Stimulated activated CD4-positive, alpha-beta T cell treated with anti-CD3 and anti-CD28 coated beads, Interleukin-1b, Interleukin-23, amount 100 ng/mL, for 24 hours (primary cell): ENCODE results near the gene FGF1.

ENCODE experiments used
- DNase-seq, 4 experiments: peaks; one replicate each; pipeline ENCODE4 v3.0.0-alpha.2; 2020; ENCODE audit warnings: low read depth in 4 of 4, low spot score in 1 of 4

FGF1 gene

DNA sequence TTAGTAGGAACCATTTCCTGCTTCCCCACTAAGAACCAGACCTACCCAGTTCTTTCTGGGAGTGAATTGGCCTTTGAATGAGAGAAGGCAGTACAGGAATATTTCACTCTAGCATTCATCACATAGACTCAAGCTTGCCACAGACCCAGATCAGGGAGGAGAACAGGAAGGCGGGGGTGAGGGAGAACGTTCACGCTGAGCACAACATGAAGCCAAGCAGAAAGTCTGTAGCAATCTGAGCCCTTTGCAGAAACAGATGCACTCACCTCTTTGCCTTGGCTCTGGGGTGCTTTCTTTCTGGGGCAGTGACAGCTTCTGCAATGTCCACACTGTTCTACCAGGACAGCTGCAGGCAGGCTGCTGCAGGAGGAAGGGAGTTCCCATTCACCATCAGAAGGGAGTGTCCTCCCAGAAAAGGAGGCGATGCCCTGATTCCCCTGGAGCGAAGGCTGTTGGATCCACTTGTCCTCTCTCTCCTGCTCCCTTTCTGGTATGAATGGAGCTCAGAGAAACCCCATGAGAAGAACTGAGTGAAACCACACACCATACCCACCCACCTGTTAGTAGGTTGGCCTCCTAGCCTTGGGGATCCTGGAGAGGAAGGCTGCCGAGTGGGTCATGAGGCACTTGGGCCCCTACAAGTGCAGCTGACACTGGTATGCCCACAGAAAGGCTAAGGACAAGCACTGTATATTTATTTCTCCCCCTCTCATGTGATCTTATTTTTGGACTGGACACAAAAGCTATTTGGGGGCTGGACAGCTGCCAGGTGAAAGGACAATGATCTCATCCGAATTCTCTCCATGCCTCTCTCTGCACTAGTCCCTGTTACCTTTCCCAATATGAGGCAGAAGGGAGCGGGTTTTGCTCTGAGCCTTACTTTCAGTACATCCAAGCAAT is 11.7 kb upstream of the FGF1 start:
- DNase-seq = no peak

- no peak for DNase-seq
These were observed 10.5 kb upstream of the FGF1 start for GRCh38 chr5:142696379-142696778.

DNA sequence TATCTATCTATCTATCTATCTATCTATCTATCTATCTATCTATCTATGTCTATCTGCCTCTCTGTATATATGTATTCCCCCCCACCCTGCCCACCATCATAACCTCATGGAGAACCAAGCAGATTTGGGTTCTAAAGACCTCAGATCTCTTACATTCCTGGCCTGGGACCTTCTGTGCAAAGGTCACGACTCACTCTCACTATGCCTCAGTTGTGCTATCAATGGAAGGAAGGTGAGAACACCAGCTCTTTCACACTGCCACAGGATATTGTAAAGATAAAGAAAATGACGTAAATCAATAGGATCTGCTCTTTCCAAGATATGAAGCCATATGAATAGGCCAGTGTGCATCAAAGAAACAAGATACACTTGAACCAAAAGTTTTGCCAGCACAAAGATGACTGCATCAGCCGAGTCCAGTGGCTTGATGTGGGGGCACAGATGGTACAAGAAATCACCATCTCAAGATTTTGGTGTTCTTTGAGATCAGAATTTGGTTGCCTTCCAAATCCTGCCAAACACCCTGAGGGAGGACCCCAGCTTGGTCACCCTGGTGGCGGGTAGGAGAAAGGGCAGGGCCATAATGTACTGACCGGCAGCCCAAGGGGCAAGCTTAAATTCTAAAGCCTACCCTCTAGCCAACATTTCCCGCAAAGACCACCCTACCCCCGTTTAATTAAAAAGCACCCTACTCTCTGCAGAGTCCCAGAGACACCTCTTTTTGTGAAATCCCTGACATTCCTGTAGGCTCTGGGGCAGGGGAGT is 8.4 kb upstream of the FGF1 start:
- DNase-seq = no peak

DNA sequence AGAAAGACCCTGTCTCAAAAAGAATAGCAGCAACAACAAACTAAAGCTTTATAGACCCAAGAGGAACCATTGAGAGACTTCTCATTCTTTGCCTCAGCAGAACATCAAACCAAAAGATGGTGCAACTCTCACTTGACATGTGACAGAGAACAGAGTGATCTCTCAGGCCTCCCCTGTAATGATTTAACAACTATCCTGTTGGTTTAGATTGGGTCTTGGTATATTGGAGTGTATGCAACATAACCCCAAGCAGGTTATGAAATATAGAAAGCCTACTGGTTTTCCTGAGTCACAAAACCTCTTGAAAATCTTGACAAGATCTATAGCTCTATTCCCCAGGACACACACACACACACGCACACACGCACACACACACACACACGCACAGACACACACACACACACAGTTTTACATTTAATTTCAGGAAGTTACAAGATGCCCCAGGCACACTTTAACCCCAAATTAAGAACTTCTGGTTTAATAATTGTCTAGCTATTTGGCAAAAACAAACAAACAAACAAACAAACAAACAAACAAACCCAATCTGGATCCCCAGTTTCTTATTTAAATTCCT is 6.5 kb upstream of the FGF1 start:
- DNase-seq = no peak

GRCh38 chr5:142690667-142691066 is 4.8 kb upstream of the FGF1 start:
- no peak for DNase-seq

GRCh38 chr5:142689081-142689480 is 3.2 kb upstream of the FGF1 start:
- no peak for DNase-seq

- DNase-seq = no peak
These were observed 2.5 kb upstream of the FGF1 start for GRCh38 chr5:142688281-142688989.

DNA sequence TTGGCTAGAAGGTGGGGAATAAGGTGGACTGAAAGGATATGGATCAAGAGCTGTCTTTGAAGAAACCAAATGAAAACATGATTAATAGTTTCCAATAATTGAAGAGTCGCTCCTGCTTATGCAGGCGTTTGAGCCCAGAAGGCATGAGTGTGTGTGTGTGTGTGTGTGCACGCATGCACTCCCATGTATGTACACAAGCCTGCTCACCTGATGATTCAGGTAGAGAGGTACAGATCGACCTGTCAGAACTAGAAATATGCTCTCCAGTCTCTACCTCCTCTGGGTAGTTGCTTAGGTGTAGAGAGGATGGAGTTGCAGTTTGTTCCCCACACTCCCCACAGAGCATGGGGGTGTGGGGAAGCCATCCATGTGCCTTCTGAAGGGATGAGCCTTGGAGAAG is 1.1 kb upstream of the FGF1 start:
- no peak for DNase-seq

DNA sequence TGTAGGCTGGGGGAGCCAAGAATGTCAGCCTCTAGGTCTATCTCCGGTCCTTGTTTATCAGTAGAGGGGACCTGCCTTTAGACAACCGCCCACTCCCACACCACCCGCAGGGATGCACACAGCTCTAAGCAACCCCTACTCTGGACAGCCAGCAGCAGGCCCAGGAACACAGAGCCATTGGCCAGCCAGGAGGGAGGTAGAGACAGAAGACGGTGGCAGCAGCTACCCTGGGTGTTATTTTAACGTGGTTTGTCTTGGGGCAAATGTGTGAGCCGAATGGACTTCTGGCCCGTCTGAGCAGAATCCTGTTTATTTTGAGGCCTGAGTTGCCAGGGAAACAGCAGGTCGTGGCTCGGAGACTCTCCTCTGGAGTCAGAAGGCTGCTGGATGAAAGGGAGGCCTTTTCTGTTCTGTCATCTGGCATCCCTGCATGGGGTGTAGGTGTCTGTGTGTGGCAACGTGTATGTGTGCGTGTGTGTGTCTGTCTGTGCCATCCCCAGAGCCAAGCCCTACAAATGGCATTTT is 382 bp upstream of the FGF1 start:
- no peak for DNase-seq

- DNase-seq = no peak
These were observed 1.3 kb downstream of the FGF1 start for GRCh38 chr5:142684508-142685041.

DNA sequence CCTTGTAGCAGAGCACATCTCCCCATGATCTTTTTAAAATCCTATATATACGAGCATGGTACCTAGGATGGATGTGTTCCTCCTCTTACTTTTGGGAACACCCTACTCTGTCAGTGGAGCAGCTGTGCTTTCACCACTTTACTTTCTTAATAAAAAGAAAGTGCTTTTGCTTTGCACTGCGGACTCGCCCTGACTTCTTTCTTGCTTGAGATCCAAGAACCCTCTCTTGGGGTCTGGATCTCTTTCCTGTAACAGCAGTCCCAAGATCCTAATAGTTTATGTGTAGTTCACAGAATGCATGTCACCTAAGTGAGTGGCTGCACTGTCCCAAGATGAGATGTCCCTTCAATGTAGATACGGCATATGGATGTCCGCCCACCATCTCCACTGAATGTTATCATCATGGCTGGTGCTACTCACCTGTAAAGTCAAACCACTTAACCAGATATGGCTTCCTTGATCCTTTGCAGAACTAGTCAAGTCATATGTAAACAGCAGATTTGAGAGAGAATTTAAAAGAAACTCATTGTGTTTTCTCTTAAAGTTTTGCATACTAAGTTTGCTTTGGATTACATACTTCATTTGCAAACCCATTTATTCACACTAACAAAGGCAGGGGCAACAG is 1.9 kb downstream of the FGF1 start:
- no peak for DNase-seq

GRCh38 chr5:142683116-142683515 is 2.8 kb downstream of the FGF1 start:
- DNase-seq = no peak

GRCh38 chr5:142680605-142681259 is 5.2 kb downstream of the FGF1 start:
- DNase-seq = no peak

GRCh38 chr5:142679744-142680143 is 6.1 kb downstream of the FGF1 start:
- no peak for DNase-seq

DNA sequence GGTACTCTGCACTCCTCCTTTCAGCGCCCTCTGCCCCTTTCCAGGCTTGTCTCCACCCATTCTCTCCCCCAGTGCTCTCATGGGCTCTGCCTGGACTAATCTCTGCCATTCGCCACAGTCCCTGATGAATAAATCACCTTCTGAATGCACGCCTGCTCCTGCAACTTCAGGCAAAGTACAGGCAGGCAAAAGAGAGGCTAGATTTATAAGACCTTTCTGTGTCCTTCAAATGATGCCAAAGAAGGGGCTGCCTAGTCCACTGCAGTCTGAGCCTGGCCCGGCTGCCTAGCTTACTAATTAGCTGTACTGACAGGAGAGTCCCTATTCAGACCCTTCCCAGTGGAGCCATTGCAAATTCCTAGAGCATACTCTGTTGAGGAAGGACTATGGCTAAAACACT is 7.4 kb downstream of the FGF1 start:
- no peak for DNase-seq

DNA sequence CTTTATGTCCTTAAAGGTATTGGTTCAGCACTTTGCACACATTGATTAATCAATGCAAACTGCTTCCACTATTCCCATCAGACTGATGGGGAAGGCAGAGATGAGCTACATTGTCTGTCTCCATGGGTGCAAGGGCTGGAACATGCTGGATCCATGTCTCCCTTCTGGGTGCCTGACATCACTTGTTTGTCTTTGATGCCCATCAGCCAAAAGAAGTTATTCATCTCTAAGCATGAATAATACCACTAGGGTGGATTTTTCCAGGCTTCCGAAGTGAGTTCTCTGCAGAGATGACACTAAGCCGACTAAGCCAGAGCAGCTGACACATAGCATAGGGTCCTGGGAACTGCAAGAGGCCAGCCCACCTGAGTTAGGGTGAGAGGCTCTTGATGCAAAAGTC is 8.7 kb downstream of the FGF1 start:
- DNase-seq = no peak

- no peak for DNase-seq
These were observed 9.6 kb downstream of the FGF1 start for GRCh38 chr5:142676318-142676717.

- DNase-seq = no peak
These were observed 11.1 kb downstream of the FGF1 start for GRCh38 chr5:142674531-142675469.

GRCh38 chr5:142671801-142672200 is 14.1 kb downstream of the FGF1 start:
- DNase-seq = no peak
